Measurements from ENCODE around the gene SLC35E2B.
"Not testable (repeated sequence)": the region's sequence is repeated elsewhere in the genome, so short reads cannot be mapped to it uniquely, and the experiment has no call there.

The SLC35E2B gene

GRCh38 chr1:1687846-1688245 lies 4.7 kb downstream of the SLC35E2B start:
- DNase-seq (ENCODE audit: low read depth in 1 of 2, low spot score in 1 of 2) = no peak
- in situ Hi-C loops (cut with HindIII; ENCODE audit: low pct_unique_long_range_greater_than_20kb, low sequenced_read_pairs) = no loop called here
- no peak for TF ChIP-seq JUND (IDR thresholded peaks at IDR 0.05; ENCODE audit: low read depth)

- TF ChIP-seq JUND (IDR thresholded peaks at IDR 0.05; ENCODE audit: low read depth) = no peak
- in situ Hi-C loops (cut with HindIII; ENCODE audit: low pct_unique_long_range_greater_than_20kb, low sequenced_read_pairs) = no loop called here
- DNase-seq (ENCODE audit: low read depth in 1 of 2, low spot score in 1 of 2) = no peak
These were observed 8.4 kb downstream of the SLC35E2B start for GRCh38 chr1:1684031-1684681.

GRCh38 chr1:1683104-1683905 lies 9.3 kb downstream of the SLC35E2B start:
- TF ChIP-seq JUND (IDR thresholded peaks at IDR 0.05; ENCODE audit: low read depth) = no peak
- DNase-seq (ENCODE audit: low read depth in 1 of 2, low spot score in 1 of 2) = no peak
- in situ Hi-C loops (cut with HindIII; ENCODE audit: low pct_unique_long_range_greater_than_20kb, low sequenced_read_pairs) = no loop called here

- peak; percentile 48 to 87 for DNase-seq (ENCODE audit: low read depth in 1 of 2, low spot score in 1 of 2)
- no peak for TF ChIP-seq JUND (IDR thresholded peaks at IDR 0.05; ENCODE audit: low read depth)
- in situ Hi-C loops (cut with HindIII; ENCODE audit: low pct_unique_long_range_greater_than_20kb, low sequenced_read_pairs) = no loop called here
These were observed 11.7 kb downstream of the SLC35E2B start for GRCh38 chr1:1680912-1681273.

- TF ChIP-seq JUND (IDR thresholded peaks at IDR 0.05; ENCODE audit: low read depth) = no peak
- in situ Hi-C loops (cut with HindIII; ENCODE audit: low pct_unique_long_range_greater_than_20kb, low sequenced_read_pairs) = no loop called here
- no peak for DNase-seq (ENCODE audit: low read depth in 1 of 2, low spot score in 1 of 2)
These were observed 12.3 kb downstream of the SLC35E2B start for GRCh38 chr1:1680031-1680911.

- peak in 1 of 2 experiments; percentile 76 for DNase-seq (ENCODE audit: low read depth in 1 of 2, low spot score in 1 of 2)
- no peak for TF ChIP-seq JUND (IDR thresholded peaks at IDR 0.05; ENCODE audit: low read depth)
- in situ Hi-C loops (cut with HindIII; ENCODE audit: low pct_unique_long_range_greater_than_20kb, low sequenced_read_pairs) = no loop called here
These were observed 13.8 kb downstream of the SLC35E2B start for GRCh38 chr1:1678581-1679380.

- TF ChIP-seq JUND (IDR thresholded peaks at IDR 0.05; ENCODE audit: low read depth) = no peak
- DNase-seq (ENCODE audit: low read depth in 1 of 2, low spot score in 1 of 2) = peak in 1 of 2 experiments; percentile 33
- in situ Hi-C loops (cut with HindIII; ENCODE audit: low pct_unique_long_range_greater_than_20kb, low sequenced_read_pairs) = no loop called here
These were observed 14.6 kb downstream of the SLC35E2B start for GRCh38 chr1:1677718-1678580.

GRCh38 chr1:1676087-1676486 lies 16.5 kb downstream of the SLC35E2B start:
- in situ Hi-C loops (cut with HindIII; ENCODE audit: low pct_unique_long_range_greater_than_20kb, low sequenced_read_pairs); DNase-seq (ENCODE audit: low read depth in 1 of 2, low spot score in 1 of 2): not testable (repeated sequence)

GRCh38 chr1:1675218-1675617 lies 17.4 kb downstream of the SLC35E2B start:
- DNase-seq (ENCODE audit: low read depth in 1 of 2, low spot score in 1 of 2); in situ Hi-C loops (cut with HindIII; ENCODE audit: low pct_unique_long_range_greater_than_20kb, low sequenced_read_pairs): not testable (repeated sequence)

GRCh38 chr1:1674806-1675205 lies 17.8 kb downstream of the SLC35E2B start:
- DNase-seq (ENCODE audit: low read depth in 1 of 2, low spot score in 1 of 2); in situ Hi-C loops (cut with HindIII; ENCODE audit: low pct_unique_long_range_greater_than_20kb, low sequenced_read_pairs): not testable (repeated sequence)

- no peak for TF ChIP-seq JUND (IDR thresholded peaks at IDR 0.05; ENCODE audit: low read depth)
- no peak for DNase-seq (ENCODE audit: low read depth in 1 of 2, low spot score in 1 of 2)
These were observed 20.2 kb downstream of the SLC35E2B start for GRCh38 chr1:1672181-1672965.

More at GRCh38 chr1:1672181-1672965, 20.2 kb downstream of the SLC35E2B start:
- in situ Hi-C loops (cut with HindIII; ENCODE audit: low pct_unique_long_range_greater_than_20kb, low sequenced_read_pairs) = no loop called here

All from T47D (cell line).